Body of pancreas (tissue), 4 donors: ENCODE results near the gene CPXM2. TPM values are rescaled to one million over a fixed set of nuclear protein-coding genes. Genes with fewer than 3 reads are reported as not detected.

Source experiments
- ATAC-seq: fragments of 150-250 bp; one replicate; pipeline ENCODE4 v1.9.1; 2016
- DNase-seq, 4 donors: peaks; one replicate each; pipeline ENCODE4 v3.0.0-alpha.2; 2019
- H3K27ac ChIP-seq, 4 donors: fragments of 200-600 bp; sonication (generic); 1 replicate in 3 of 4; 2 replicates in 1 of 4; pipeline versions ENCODE4 v1.5.1 to v1.6.1; 2016 to 2019; ENCODE audit warnings: mild to moderate bottlenecking in 1 of 4, mixed read lengths in 1 of 4, moderate library complexity in 1 of 4
- H3K27me3 ChIP-seq, 2 donors: fragments of 200-600 bp; sonication (generic); one replicate each; pipeline ENCODE4 v1.6.0; 2016; ENCODE audit warnings: mild to moderate bottlenecking in 1 of 2
- H3K36me3 ChIP-seq, 2 donors: fragments of 200-600 bp; sonication (generic); replicated peaks in 1 of 2; 2 replicates each; pipeline ENCODE4 v1.5.1; 2016; ENCODE audit warnings: low read depth in 2 of 2; ENCODE audit not compliant: insufficient read depth in 1 of 2
- H3K4me1 ChIP-seq: fragments of 200-600 bp; sonication (generic); one replicate; pipeline ENCODE4 v1.6.0; 2016
- H3K4me3 ChIP-seq, 2 donors: fragments of 200-600 bp; sonication (generic); 1 replicate in 1 of 2; 2 replicates in 1 of 2; pipeline ENCODE4 v1.5.1; 2016 to 2019
- H3K9me3 ChIP-seq, 3 donors: fragments of 200-600 bp; sonication (generic); 1 replicate in 2 of 3; 2 replicates in 1 of 3; pipeline ENCODE4 v1.5.1; 2016
- POLR2A ChIP-seq, 3 donors: fragments of 450-650 bp; IDR thresholded peaks; one replicate each; pipeline ENCODE4 v1.6.1; 2016; ENCODE audit warnings: antibody characterized with exemption in 3 of 3, mild to moderate bottlenecking in 2 of 3
- WGBS, 2 donors: methylation state at CpG; one replicate each; pipeline ENCODE4 v1.1.5; 2017; 5-methylcytosine and 5-hydroxymethylcytosine counted together
- intact Hi-C: fragments of 100-400 bp; cut with DNase I; formaldehyde crosslinking; loops from one replicate; pipeline ENCODE4 v1.15.1; 2023
- total RNA-seq, 2 donors: library from RNA; depleted of rRNA; stranded (reverse); fragments of >200 nt; gene quantifications; one replicate each; pipeline ENCODE4 v1.1.0, GENCODE V29; 2016
- TF ChIP-seq, protein P1 (sequence below), 7 experiments: fragments of 450-650 bp in 4 of 7; fragments of 200-600 bp in 3 of 7; sonication (generic) in 3 of 7; IDR thresholded peaks; one replicate each; pipeline ENCODE4 v1.5.1; 2016 to 2019; ENCODE audit warnings: antibody characterized with exemption in 7 of 7

CPXM2 gene
- total RNA-seq, 2 donors from 2014 or later, result 4.2 to 8.2 TPM

DNA sequence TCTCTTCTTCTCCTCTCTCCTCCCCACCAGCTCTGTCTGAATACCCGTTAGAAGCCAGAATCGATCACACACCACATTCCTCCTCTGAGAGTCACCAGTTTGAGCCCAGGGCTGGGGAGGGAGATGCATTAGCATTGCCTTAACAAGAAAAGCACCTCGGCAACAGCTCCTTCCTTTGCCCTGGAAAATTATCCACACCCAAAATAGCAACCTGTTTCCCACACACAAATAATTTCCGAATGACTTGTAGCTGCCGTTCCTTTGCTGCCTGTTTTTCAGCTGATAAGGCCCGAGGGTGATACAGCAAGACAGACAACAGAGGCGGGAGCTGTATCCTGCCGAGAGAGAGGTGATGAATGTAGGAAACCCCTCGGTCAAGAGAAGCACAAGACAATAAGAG, 91.3 kb downstream of the CPXM2 start:
- Histone ChIP-seq H3K27ac (no peak overlapping the region), H3K9me3 (no peaks in the 10 kb centered on the region), H3K4me1 (no peaks in the 10 kb centered on the region), H3K27me3 (no peaks in the 10 kb centered on the region), H3K36me3 (no peaks in the 10 kb centered on the region), H3K4me3 (no peak overlapping the region)
- no peak for DNase-seq
- intact Hi-C loops, result no loop called here
- TF ChIP-seq, protein P1, sequence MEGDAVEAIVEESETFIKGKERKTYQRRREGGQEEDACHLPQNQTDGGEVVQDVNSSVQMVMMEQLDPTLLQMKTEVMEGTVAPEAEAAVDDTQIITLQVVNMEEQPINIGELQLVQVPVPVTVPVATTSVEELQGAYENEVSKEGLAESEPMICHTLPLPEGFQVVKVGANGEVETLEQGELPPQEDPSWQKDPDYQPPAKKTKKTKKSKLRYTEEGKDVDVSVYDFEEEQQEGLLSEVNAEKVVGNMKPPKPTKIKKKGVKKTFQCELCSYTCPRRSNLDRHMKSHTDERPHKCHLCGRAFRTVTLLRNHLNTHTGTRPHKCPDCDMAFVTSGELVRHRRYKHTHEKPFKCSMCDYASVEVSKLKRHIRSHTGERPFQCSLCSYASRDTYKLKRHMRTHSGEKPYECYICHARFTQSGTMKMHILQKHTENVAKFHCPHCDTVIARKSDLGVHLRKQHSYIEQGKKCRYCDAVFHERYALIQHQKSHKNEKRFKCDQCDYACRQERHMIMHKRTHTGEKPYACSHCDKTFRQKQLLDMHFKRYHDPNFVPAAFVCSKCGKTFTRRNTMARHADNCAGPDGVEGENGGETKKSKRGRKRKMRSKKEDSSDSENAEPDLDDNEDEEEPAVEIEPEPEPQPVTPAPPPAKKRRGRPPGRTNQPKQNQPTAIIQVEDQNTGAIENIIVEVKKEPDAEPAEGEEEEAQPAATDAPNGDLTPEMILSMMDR (IDR thresholded peaks at IDR 0.05), result no peak
- no peak for TF ChIP-seq POLR2A (IDR thresholded peaks at IDR 0.05)
- 10 to 20% methylated on average over 9 of the region's 9 CpGs for WGBS, 2 donors
- ATAC-seq, result no peak

DNA sequence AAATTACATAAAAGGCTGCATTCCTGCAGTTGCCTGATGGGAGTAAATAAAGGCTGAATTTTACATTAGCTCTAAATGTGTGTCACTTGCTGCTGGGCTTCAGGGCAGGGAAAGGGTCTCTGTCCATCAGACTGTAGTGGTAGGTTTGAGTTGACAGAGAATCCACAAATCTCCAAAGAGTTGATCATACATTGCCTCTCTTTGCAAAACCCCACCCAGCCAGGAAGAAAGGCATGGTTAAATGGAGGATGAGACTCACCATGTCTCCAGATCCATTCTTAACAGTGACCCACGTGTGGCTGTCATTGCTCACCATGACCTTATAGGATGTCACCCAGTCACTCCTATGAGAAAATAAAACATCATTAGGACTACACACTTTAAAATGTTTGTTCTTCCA, 92.8 kb downstream of the CPXM2 start:
- DNase-seq, result no peak
- no peak overlapping the region for H3K27ac ChIP-seq
- H3K4me1 ChIP-seq, result no peaks in the 10 kb centered on the region
- intact Hi-C loops, result no loop called here
- H3K9me3 ChIP-seq, result no peaks in the 10 kb centered on the region
- no peaks in the 10 kb centered on the region for H3K27me3 ChIP-seq
- TF ChIP-seq, protein P1 (IDR thresholded peaks at IDR 0.05), result no peak
- TF ChIP-seq POLR2A (IDR thresholded peaks at IDR 0.05), result no peak
- WGBS, 2 donors, result 64 to 70% methylated on average over 1 of the region's 1 CpG
- H3K4me3 ChIP-seq, result no peak overlapping the region
- ATAC-seq, result no peak
- H3K36me3 ChIP-seq, result no peaks in the 10 kb centered on the region

GRCh38 chr10:123797813-123798212, 93.8 kb downstream of the CPXM2 start:
- Histone ChIP-seq H3K36me3 (no peaks in the 10 kb centered on the region), H3K9me3 (no peaks in the 10 kb centered on the region), H3K27ac (no peak overlapping the region), H3K4me3 (no peak overlapping the region), H3K27me3 (no peaks in the 10 kb centered on the region), H3K4me1 (no peaks in the 10 kb centered on the region)
- 76 to 92% methylated on average over 3 of the region's 3 CpGs for WGBS, 2 donors
- TF ChIP-seq, protein P1 (IDR thresholded peaks at IDR 0.05), result no peak
- TF ChIP-seq POLR2A (IDR thresholded peaks at IDR 0.05), result no peak
- ATAC-seq, result no peak
- intact Hi-C loops, result no loop called here
- no peak for DNase-seq

DNA sequence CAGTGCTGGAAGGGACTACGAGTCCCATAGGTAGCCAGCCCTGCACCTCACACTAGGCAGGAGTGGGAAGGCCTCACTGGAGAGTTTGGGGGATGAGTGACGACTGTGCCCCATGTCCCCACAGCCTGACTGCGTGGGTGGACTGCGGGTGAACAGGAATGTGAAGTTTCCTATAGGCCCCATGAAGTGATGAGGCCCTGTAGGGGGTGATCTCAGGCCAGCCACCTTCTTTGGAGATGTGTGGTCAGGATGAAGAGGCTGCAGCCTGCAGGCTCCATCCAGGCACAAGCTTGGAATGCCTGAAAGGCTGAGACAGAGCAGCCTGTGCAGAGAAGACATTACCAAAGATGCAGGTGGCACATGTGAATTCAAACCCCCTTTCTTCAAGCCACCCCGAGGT, 94.9 kb downstream of the CPXM2 start:
- no peaks in the 10 kb centered on the region for H3K27me3 ChIP-seq
- 61 to 76% methylated on average over 3 to 5 of the region's 5 CpGs for WGBS, 2 donors
- intact Hi-C loops, result no loop called here
- DNase-seq (no peak), ATAC-seq (no peak)
- H3K4me1 ChIP-seq, result no peaks in the 10 kb centered on the region
- no peaks in the 10 kb centered on the region for H3K36me3 ChIP-seq
- H3K9me3 ChIP-seq, result no peaks in the 10 kb centered on the region
- H3K4me3 ChIP-seq, result no peak overlapping the region
- H3K27ac ChIP-seq, result no peak overlapping the region
- no peak for TF ChIP-seq POLR2A (IDR thresholded peaks at IDR 0.05)
- TF ChIP-seq, protein P1 (IDR thresholded peaks at IDR 0.05), result no peak

DNA sequence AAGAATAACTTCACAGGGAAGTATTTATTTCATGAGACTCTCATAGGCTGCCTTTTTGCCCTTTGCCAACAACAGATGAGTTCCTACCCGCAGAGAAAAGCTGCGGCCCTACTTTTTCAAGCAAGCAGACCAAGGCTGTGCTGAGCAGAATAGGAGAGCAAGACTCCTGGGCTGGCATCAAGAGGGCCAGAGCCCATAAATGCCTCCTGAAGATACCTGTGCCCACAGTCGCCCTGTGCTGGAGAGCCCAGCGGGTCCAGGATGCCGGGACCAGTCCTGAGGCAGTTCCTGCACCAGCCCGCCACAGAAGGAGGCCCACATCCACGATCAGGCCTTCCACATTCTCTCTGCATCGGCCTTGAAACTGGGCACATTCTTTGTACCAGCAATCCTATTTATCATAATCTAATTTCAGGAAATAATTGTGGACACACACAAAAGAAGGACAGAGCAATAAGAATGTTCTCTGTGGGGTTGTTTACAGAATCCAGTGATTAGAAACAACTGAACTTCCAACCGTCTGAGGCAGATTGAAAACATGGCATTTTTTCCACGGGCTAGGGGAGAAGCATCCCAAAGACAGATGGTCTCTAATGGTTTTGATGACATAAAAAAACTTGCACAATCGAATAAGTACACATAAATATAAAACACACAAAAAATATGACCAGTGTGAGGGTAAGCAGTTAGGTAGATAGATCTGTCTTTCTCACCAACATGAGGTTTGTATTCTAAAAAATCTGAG, 95.6 kb downstream of the CPXM2 start:
- Histone ChIP-seq H3K4me3 (no peak overlapping the region), H3K27ac (no peak overlapping the region), H3K27me3 (no peaks in the 10 kb centered on the region), H3K4me1 (no peaks in the 10 kb centered on the region), H3K36me3 (no peaks in the 10 kb centered on the region), H3K9me3 (peaks cover 0 to 4% (median 0%) of the 10 kb centered on the region in 3 donors)
- ATAC-seq (no peak), DNase-seq (no peak)
- TF ChIP-seq POLR2A (IDR thresholded peaks at IDR 0.05), result no peak
- TF ChIP-seq, protein P1 (IDR thresholded peaks at IDR 0.05), result no peak
- 51 to 61% methylated on average over 9 to 11 of the region's 11 CpGs for WGBS, 2 donors
- intact Hi-C loops, result no loop called here
